ENCODE data around the gene TEAD3. TPM values are rescaled to one million over a fixed set of nuclear protein-coding genes. Genes with fewer than 3 reads are reported as not detected.
A peak's percentile ranks its signal among the peaks of the same experiment; 100 is the strongest.

Gene TEAD3
- total and polyA plus RNA-seq, 4 donors = 15.0 to 20.7 (median 18.5) TPM

DNA sequence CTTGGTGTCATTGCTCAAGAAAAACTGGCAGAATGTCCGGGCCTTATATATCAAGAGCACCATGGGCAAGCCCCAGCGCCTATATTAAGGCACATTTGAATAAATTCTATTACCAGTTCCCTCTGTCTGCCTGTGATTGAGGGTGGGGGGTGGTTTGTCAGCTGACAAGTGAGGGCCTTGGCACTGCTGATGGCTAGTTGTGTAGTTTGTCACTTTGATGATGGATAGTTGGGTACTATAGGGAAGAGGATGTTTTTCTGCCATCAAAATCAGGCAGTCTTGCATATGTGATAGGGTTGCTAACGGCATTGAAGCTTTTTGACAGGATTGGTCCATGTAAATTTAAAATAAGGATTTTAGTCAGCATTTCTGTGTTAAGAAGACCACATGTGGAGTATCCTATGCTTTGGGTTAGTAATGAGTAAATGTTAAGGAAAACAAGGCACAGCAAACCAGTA, 26.2 kb downstream of the TEAD3 start:
- ATAC-seq (ENCODE audit: insufficient read depth, low FRiP score) (no peak), DNase-seq (no peak)
- no peak overlapping the region for H3K27ac ChIP-seq (ENCODE audit: low read depth in 1 of 2, low read length in 1 of 2)
- no peaks in the 10 kb centered on the region for H3K27me3 ChIP-seq (ENCODE audit: control insufficient read depth in 3 of 3, insufficient read depth in 3 of 3, low read length in 2 of 3)
- 63 to 76% methylated on average over 3 of the region's 3 CpGs for WGBS, 2 donors
- peaks cover 0 to 54% (median 27%) of the 10 kb centered on the region in 4 donors for H3K36me3 ChIP-seq (ENCODE audit: control insufficient read depth in 4 of 4, insufficient read depth in 4 of 4, low read length in 4 of 4)
- H3K4me3 ChIP-seq = no peak overlapping the region
- TF ChIP-seq, protein P1, sequence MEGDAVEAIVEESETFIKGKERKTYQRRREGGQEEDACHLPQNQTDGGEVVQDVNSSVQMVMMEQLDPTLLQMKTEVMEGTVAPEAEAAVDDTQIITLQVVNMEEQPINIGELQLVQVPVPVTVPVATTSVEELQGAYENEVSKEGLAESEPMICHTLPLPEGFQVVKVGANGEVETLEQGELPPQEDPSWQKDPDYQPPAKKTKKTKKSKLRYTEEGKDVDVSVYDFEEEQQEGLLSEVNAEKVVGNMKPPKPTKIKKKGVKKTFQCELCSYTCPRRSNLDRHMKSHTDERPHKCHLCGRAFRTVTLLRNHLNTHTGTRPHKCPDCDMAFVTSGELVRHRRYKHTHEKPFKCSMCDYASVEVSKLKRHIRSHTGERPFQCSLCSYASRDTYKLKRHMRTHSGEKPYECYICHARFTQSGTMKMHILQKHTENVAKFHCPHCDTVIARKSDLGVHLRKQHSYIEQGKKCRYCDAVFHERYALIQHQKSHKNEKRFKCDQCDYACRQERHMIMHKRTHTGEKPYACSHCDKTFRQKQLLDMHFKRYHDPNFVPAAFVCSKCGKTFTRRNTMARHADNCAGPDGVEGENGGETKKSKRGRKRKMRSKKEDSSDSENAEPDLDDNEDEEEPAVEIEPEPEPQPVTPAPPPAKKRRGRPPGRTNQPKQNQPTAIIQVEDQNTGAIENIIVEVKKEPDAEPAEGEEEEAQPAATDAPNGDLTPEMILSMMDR (IDR thresholded peaks at IDR 0.05; ENCODE audit: control extremely low read depth, extremely low read depth) = no peak
- H3K9me3 ChIP-seq (ENCODE audit: control insufficient read depth in 4 of 4, insufficient read depth in 3 of 4, low read length in 3 of 4) = no peaks in the 10 kb centered on the region
- no peak overlapping the region for H3K9ac ChIP-seq (ENCODE audit: insufficient read depth in 1 of 2, low read length in 2 of 2)
- peaks cover 0 to 16% (median 9%) of the 10 kb centered on the region in 5 donors for H3K4me1 ChIP-seq (ENCODE audit: control insufficient read depth in 5 of 5, insufficient read depth in 5 of 5, low read length in 5 of 5)

GRCh38 chr6:35469751-35470662, 26.9 kb downstream of the TEAD3 start:
- H3K27me3 ChIP-seq (ENCODE audit: control insufficient read depth in 3 of 3, insufficient read depth in 3 of 3, low read length in 2 of 3) = no peaks in the 10 kb centered on the region
- TF ChIP-seq, protein P1 (IDR thresholded peaks at IDR 0.05; ENCODE audit: control extremely low read depth, extremely low read depth) = no peak
- DNase-seq (no peak), ATAC-seq (ENCODE audit: insufficient read depth, low FRiP score) (no peak)
- peaks cover 0 to 16% (median 9%) of the 10 kb centered on the region in 5 donors for H3K4me1 ChIP-seq (ENCODE audit: control insufficient read depth in 5 of 5, insufficient read depth in 5 of 5, low read length in 5 of 5)
- 53 to 64% methylated on average over 18 of the region's 18 CpGs for WGBS, 2 donors
- peak overlapping the region; percentile 52 to 71 for H3K27ac ChIP-seq (ENCODE audit: low read depth in 1 of 2, low read length in 1 of 2)
- peak overlapping the region; percentile 85 to 91 for H3K9ac ChIP-seq (ENCODE audit: insufficient read depth in 1 of 2, low read length in 2 of 2)
- no peaks in the 10 kb centered on the region for H3K9me3 ChIP-seq (ENCODE audit: control insufficient read depth in 4 of 4, insufficient read depth in 3 of 4, low read length in 3 of 4)
- peaks cover 0 to 51% (median 25%) of the 10 kb centered on the region in 4 donors for H3K36me3 ChIP-seq (ENCODE audit: control insufficient read depth in 4 of 4, insufficient read depth in 4 of 4, low read length in 4 of 4)
- peak overlapping the region; percentile 86 for H3K4me3 ChIP-seq

GRCh38 chr6:35468980-35469750, 27.7 kb downstream of the TEAD3 start:
- peaks cover 0 to 43% (median 21%) of the 10 kb centered on the region in 4 donors for H3K36me3 ChIP-seq (ENCODE audit: control insufficient read depth in 4 of 4, insufficient read depth in 4 of 4, low read length in 4 of 4)
- TF ChIP-seq, protein P1 (IDR thresholded peaks at IDR 0.05; ENCODE audit: control extremely low read depth, extremely low read depth) = no peak
- H3K27ac ChIP-seq (ENCODE audit: low read depth in 1 of 2, low read length in 1 of 2) = peak overlapping the region; percentile 71 to 94
- ATAC-seq (ENCODE audit: insufficient read depth, low FRiP score) (no peak), DNase-seq (no peak)
- H3K4me3 ChIP-seq = peak overlapping the region; percentile 86
- peaks cover 0 to 16% (median 9%) of the 10 kb centered on the region in 5 donors for H3K4me1 ChIP-seq (ENCODE audit: control insufficient read depth in 5 of 5, insufficient read depth in 5 of 5, low read length in 5 of 5)
- WGBS, 2 donors = 5 to 9% methylated on average over 31 to 37 of the region's 37 CpGs
- no peaks in the 10 kb centered on the region for H3K27me3 ChIP-seq (ENCODE audit: control insufficient read depth in 3 of 3, insufficient read depth in 3 of 3, low read length in 2 of 3)
- peak overlapping the region; percentile 85 to 91 for H3K9ac ChIP-seq (ENCODE audit: insufficient read depth in 1 of 2, low read length in 2 of 2)
- H3K9me3 ChIP-seq (ENCODE audit: control insufficient read depth in 4 of 4, insufficient read depth in 3 of 4, low read length in 3 of 4) = no peaks in the 10 kb centered on the region
